SJSA1 (cell line): ENCODE data around the gene CPT1C. TPM values are rescaled to one million over a fixed set of nuclear protein-coding genes. Genes with fewer than 3 reads are reported as not detected.
"Not testable (repeated sequence)": the region's sequence is repeated elsewhere in the genome, so short reads cannot be mapped to it uniquely, and the experiment has no call there.

Experiments
- DNase-seq, 2 experiments: peaks; one replicate each; pipeline ENCODE4 v3.0.0-alpha.2; 2015 to 2020; ENCODE audit warnings: low spot score in 2 of 2, low read depth in 1 of 2
- H3K27ac ChIP-seq: fragments of 250-450 bp; sonication (Bioruptor Pico); 2 replicates; pipeline ENCODE4 v1.5.1; 2020; ENCODE audit warnings: mild to moderate bottlenecking, moderate library complexity
- H3K27me3 ChIP-seq: fragments of 250-450 bp; sonication (Bioruptor Pico); replicated peaks from 2 replicates; pipeline ENCODE4 v1.5.1; 2020; ENCODE audit warnings: mild to moderate bottlenecking, moderate library complexity
- H3K36me3 ChIP-seq: fragments of 250-450 bp; sonication (Bioruptor Pico); 2 replicates; pipeline ENCODE4 v1.5.1; 2020; ENCODE audit warnings: mild to moderate bottlenecking
- H3K4me1 ChIP-seq: fragments of 250-450 bp; sonication (Bioruptor Pico); replicated peaks from 2 replicates; pipeline ENCODE4 v1.6.1; 2021; ENCODE audit warnings: mild to moderate bottlenecking
- H3K4me3 ChIP-seq: fragments of 250-450 bp; sonication (Bioruptor Pico); 2 replicates; pipeline ENCODE4 v1.5.1; 2020; ENCODE audit warnings: mild to moderate bottlenecking
- H3K9me3 ChIP-seq: fragments of 250-450 bp; sonication (Bioruptor Pico); replicated peaks from 2 replicates; pipeline ENCODE4 v1.5.1; 2020; ENCODE audit warnings: mild to moderate bottlenecking
- total RNA-seq: library from RNA; depleted of rRNA; stranded (reverse); fragments of >200 nt; shearing (Covaris generic); gene quantifications from 2 replicates; pipeline ENCODE4 v1.2.3, GENCODE V29; 2014

CPT1C gene
- total RNA-seq, 1 experiment from 2014 or later, result 0.05 TPM

DNA sequence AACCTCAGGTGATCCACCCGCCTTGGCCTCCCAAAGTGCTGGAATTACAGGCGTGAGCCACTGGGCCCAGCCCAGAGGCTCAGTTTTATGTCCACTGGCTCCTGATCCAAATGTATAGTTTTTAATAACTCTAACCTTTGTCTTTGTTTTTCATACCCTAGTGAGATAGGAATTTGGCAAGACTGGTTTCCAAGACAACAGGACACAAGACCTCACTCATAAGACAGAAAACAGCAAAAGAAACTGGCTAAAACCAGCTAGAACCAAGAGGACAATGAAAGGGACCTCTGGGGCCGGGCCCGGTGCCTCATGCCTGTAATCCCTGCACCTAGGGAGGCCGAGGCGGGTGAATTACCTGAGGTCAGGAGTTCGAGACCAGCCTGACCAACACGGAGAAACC, 27.6 kb downstream of the CPT1C start:
- Histone ChIP-seq H3K4me1 (peaks cover 4% of the 10 kb centered on the region; the same call in 1 of the 2 replicates), H3K9me3 (0 out of 2 replicates have a peak, but pooled peaks cover 2% of the 10 kb centered on the region), H3K27ac (no peak overlapping the region), H3K4me3 (no peak overlapping the region), H3K27me3 (no peaks in the 10 kb centered on the region), H3K36me3 (no peaks in the 10 kb centered on the region)
- DNase-seq, result no peak

DNA sequence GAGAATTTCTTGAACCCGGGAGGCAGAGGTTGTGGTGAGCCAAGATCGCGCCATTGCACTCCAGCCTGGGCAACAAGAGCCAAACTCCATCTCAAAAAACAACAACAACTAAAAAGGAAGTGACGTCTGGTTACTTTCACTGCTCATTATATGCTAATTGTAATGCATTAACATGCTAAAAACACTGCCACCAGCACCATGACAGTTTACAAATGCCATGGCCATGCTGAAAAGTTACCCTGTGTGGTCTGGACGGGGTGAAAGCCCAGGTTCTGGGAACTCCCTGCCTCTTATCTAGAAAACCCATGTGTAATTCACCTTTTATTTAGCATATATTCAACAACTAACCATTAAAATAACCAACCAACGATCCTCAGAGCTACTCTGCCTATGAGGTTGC, 28.1 kb downstream of the CPT1C start:
- 0 out of 2 replicates have a peak, but pooled peaks cover 2% of the 10 kb centered on the region for H3K9me3 ChIP-seq
- no peak overlapping the region for H3K4me3 ChIP-seq
- H3K27me3 ChIP-seq, result no peaks in the 10 kb centered on the region
- no peaks in the 10 kb centered on the region for H3K36me3 ChIP-seq
- peaks cover 7% of the 10 kb centered on the region; the same call in 1 of the 2 replicates for H3K4me1 ChIP-seq
- DNase-seq, result no peak
- H3K27ac ChIP-seq, result no peak overlapping the region

DNA sequence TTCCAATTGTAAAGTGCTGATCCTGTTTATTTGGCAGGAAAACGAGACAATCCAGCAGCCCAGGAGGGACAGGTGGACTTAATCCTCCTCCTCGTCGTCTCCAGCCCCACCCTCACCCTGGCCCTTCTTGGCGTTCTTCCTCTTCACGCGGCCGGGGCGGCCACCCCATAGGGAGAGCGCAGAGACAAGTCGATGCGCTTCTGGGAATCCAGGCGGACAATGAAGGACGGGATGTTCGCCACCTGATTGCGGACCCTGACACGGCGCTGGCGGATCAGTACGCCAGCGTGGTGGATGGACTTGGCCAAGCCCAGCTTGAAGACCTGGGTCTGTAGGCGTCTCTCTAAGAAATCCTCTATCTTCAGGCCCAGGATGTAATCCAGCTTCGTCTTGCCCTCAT, 28.5 kb downstream of the CPT1C start:
- H3K27me3 ChIP-seq, H3K4me1 ChIP-seq, H3K27ac ChIP-seq, H3K9me3 ChIP-seq, H3K4me3 ChIP-seq, H3K36me3 ChIP-seq, DNase-seq: not testable (repeated sequence)

DNA sequence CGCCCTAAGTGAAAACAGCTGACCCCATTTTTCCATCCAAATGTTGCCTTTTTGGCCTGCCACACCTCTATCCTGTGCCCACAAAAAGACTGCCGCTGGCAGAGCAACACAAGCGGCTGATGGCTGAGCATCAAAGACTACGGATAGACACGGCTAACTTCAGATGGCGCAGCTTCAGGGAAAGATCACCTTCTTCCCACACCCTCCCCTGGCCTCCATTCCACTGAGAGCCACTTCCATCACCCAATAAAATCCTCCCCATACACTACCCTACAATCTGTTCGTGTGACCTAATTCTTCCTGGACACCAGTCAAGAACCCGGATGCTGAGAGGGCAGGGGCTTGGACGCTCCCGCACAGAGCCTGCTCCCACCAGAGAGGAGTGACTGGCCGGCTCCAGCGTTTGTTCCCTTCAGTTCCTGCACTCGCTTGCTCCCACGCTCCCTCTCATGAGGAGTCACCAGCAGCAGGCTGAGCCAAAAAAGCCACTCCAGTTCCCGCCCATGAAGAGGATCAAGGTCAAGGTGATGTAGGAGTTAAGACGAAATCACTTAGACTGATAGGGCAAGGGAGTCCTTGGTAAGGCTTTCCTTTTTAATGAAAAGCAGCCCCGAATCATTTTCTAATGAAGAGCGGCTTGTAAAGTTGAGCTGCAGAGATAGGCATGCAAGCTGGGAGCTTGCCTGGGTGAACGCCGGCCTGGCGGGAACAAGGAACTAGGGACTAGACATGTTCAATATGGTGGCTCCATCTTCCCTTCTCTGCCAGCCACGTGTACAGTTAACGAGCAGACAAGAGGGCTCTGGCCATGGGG, 36.5 kb downstream of the CPT1C start:
- Histone ChIP-seq H3K4me1 (peaks cover 7% of the 10 kb centered on the region), H3K4me3 (no peak overlapping the region), H3K36me3 (no peaks in the 10 kb centered on the region), H3K27ac (no peak overlapping the region), H3K27me3 (no peaks in the 10 kb centered on the region), H3K9me3 (no peaks in the 10 kb centered on the region)
- DNase-seq, result no peak

DNA sequence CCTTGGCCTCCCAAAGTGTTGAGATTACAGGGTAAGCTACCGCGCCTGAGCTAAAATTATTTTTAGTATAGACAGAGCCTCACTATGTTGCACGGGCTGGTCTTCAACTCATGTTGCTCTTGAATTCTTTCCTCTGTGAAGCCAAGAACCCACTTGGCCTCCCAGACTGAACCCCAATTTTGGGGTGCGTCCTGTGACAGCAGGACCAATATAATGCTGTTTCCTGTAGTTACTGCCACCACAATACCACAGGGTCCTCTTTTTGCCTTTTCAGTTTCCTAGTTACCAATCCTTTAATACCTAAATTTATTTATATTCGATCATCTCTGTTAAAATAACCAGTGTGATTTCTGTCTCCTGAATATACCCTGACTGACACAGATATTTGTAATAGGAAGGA, 39.2 kb downstream of the CPT1C start:
- no peaks in the 10 kb centered on the region for H3K36me3 ChIP-seq
- H3K27me3 ChIP-seq, result no peaks in the 10 kb centered on the region
- no peak overlapping the region for H3K27ac ChIP-seq
- H3K4me1 ChIP-seq, result no peaks in the 10 kb centered on the region
- DNase-seq, result no peak
- H3K9me3 ChIP-seq, result 0 out of 2 replicates have a peak, but pooled peaks cover 4% of the 10 kb centered on the region
- H3K4me3 ChIP-seq, result no peak overlapping the region

DNA sequence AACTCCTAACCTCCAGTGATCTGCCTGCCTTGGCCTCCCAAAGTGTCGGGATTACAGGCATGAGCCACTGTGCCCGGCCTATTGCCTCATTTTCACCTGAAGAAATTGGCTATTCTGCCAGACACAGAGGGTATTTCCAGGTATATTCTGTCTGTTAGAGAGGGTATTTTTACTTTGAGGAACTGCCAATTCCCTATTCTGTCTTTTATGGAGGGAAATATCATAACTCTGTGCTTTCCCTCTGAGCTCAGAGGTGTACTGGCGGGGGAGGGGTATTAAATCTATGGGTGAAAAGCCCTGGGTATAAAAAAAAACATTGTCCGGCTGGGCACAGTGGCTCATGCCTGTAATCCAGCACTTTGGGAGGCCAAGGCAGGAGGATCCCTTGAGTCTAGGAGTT, 47.4 kb downstream of the CPT1C start:
- H3K27me3 ChIP-seq, result no peaks in the 10 kb centered on the region
- no peaks in the 10 kb centered on the region for H3K36me3 ChIP-seq
- no peaks in the 10 kb centered on the region for H3K9me3 ChIP-seq
- no peak for DNase-seq
- no peak overlapping the region for H3K4me3 ChIP-seq
- H3K27ac ChIP-seq, result no peak overlapping the region
- H3K4me1 ChIP-seq, result no peaks in the 10 kb centered on the region

DNA sequence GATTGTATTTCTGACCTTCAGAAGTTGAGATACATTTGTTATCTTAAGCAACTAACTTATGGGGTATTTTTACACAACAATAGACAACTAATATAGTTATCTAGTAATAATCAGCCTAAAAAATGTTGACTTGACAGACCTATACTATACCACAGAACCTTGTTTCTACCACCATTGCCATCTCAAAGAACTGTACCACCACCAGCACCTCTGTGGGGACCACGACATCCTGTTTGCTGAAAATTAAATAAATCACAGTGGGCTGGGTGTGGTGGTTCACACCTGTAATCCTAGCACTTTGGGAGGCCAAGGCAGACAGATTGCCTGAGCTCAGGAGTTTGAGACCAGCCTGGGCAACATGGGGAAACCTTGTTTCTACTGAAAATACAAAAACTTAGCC, 48.2 kb downstream of the CPT1C start:
- no peak overlapping the region for H3K4me3 ChIP-seq
- H3K27me3 ChIP-seq, result no peaks in the 10 kb centered on the region
- H3K36me3 ChIP-seq, result no peaks in the 10 kb centered on the region
- H3K4me1 ChIP-seq, result no peaks in the 10 kb centered on the region
- no peak for DNase-seq
- no peaks in the 10 kb centered on the region for H3K9me3 ChIP-seq
- no peak overlapping the region for H3K27ac ChIP-seq

DNA sequence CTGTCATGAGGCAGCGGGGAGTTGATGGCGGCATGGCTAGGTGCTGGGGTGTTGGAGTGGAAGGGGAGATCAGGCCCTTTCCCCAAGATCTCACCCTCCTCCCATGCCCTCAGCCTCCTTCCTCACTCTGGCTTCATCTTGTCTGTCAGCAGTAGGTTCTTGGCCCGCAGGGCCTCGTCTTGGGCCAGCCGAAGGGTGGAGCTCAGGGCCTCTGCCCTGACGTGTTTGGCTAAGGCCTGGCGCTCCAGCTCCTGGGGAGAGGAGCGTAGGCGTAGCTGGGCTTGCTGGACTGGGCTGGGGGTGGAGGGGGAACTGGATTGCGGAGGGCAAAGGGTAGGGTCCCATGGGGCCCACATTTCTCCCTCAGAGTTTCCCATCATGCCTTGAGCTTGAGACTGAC, 49.0 kb downstream of the CPT1C start:
- no peak overlapping the region for H3K27ac ChIP-seq
- H3K9me3 ChIP-seq, result no peaks in the 10 kb centered on the region
- no peak for DNase-seq
- H3K27me3 ChIP-seq, result no peaks in the 10 kb centered on the region
- H3K4me3 ChIP-seq, result no peak overlapping the region
- no peaks in the 10 kb centered on the region for H3K4me1 ChIP-seq
- H3K36me3 ChIP-seq, result no peaks in the 10 kb centered on the region

DNA sequence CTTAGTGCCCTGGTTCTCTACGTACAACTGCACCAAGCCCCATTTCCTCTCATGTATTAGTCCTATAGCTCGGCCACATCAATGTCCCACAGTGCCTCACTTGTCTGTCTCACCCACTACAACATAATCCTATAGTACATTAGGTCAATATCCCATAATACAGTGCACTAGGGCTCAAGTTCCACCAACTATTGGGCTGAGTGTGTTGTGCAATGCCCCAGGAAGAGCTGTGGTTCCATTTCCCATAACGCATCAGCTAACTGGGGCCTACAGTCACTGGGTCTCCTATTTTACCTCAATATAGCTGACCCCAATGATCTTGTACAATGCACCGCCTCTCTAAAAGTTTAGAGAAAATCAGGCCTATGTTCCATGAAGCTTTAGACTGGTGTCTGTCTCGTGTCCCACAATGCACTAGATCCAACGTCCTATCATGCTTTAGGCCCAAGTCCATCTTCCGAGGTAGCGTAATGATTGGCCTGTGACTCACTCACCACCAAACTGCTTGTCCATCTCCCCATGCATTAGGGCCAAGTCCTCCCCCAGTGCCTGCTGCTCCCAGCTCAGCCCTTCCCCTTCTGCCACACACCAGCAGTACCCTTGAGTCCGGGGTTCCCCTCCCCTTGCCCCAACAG, 50.4 kb downstream of the CPT1C start:
- H3K4me1 ChIP-seq, result no peaks in the 10 kb centered on the region
- no peaks in the 10 kb centered on the region for H3K36me3 ChIP-seq
- H3K4me3 ChIP-seq, result no peak overlapping the region
- no peak overlapping the region for H3K27ac ChIP-seq
- H3K27me3 ChIP-seq, result no peaks in the 10 kb centered on the region
- DNase-seq, result no peak
- no peaks in the 10 kb centered on the region for H3K9me3 ChIP-seq

DNA sequence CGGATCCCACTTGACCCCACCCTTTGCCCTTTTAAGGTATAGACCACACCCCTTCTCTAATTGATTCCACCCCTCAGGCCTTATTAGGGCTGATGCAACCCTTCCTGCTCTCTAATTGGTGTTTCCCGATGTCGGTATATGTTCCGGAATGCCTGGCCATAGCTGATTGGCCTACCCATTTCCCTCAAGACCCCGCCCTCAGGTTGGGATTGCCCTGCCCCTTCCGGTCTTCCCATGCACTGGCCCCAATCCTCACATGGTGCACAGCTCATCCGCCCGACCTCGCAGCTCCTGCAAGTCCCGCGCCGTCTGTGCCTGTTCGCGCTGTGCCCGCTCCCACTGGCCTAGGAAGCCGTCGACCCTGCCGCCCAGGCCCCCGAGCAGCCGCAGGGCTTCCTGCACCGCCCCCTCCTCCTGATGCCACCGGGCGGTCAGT, 54.0 kb downstream of the CPT1C start:
- Histone ChIP-seq H3K36me3 (no peaks in the 10 kb centered on the region), H3K4me1 (peaks cover 8% of the 10 kb centered on the region)
- DNase-seq, result no peak

DNA sequence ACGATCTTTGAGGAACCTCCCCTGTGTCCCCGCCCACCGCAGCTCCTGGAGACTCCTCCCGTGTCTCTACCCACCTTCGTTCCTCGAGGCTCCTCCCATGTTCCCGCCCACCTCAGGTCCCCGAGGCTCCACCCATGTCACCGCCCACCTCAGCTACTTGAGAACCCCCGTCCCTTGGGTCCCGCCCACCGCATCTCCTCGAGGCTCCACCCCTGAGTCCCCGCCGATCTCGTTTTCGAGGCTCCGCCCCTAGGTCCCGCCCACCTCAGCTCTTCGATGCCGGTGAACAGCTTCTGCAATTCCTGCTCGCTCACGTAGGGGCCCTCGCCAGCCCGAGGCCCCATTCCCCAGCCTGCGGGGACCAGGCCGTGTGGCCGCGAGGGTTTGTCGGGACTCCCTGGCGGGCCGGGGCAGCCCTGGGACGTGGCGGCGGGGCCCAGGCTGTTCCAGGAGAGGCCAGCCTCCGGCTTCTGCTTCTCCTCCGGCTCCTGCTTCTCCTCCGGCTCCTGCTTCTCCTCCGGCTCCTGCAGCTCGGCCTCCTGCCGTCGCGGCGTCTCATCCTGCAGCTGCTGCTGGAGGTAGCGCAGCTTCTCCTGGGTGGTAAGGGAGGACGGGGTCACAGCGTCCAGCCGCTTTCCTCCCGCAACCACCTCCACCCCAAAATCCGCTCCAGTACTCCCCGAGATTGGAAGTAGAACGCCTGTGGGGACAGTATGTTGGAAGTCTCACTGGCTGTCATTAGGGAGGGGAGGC, 55.5 kb downstream of the CPT1C start:
- peaks cover 20% of the 10 kb centered on the region for H3K4me1 ChIP-seq
- no peak overlapping the region for H3K4me3 ChIP-seq
- H3K9me3 ChIP-seq, result no peaks in the 10 kb centered on the region
- H3K36me3 ChIP-seq, result no peaks in the 10 kb centered on the region
- H3K27ac ChIP-seq, result no peak overlapping the region
- no peaks in the 10 kb centered on the region for H3K27me3 ChIP-seq
- DNase-seq, result no peak

More for the DNA sequence above, 54.0 kb downstream of the CPT1C start:
- H3K9me3 ChIP-seq, result no peaks in the 10 kb centered on the region
- H3K27ac ChIP-seq, result no peak overlapping the region
- H3K4me3 ChIP-seq, result no peak overlapping the region
- no peaks in the 10 kb centered on the region for H3K27me3 ChIP-seq

DNA sequence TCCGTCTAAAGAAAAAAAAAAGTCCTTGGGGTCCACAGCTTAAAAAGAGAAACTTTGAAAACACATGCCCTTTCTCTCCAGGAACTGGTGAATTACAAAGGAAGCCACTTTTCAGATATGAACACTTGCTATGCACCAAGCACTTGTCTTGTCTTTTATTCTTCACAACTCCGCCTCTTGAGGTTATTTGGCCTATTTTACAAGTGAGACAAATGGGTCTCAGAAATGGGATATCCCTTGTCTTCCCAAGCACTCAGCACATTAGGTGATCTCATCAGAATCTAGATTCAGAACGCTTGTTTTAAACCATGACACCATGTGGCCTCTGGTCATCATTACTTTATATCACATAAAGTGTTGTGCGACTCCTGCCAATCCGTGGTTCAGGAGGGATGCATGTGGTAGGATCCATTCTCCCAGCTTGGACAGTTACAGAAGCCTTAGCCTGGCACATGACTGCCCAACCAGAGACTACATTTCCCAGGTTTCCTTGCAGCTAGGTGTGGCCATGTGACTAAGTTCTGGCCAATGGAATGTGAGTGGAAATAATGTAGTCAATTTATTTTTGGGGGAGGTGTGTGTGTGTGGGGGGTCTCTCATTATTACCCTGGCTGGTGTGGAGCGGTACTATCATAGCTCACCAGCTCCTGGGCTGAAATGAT, 58.3 kb downstream of the CPT1C start:
- H3K36me3 ChIP-seq, result no peaks in the 10 kb centered on the region
- H3K4me3 ChIP-seq, result no peak overlapping the region
- DNase-seq, result peak in 1 of 2 experiments; percentile 20

DNA sequence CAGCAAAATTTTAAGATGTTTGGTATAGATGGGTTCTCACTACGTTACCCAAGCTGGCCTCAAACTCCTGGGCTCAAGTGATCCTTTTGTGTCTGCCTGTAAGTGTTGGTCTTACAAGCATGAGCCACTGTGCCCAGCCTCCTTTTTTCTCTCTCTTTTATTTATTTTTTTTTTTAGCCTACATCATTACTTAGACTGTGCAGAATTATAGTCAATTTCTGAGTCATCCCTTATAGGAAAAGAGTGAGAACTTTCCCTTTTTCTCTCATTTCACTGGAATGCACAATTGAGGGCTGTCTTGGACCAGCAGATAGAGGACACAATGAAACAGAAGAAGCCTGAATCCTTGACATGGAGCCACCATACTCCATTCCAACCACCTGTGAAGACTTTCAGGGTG, 58.9 kb downstream of the CPT1C start:
- H3K4me3 ChIP-seq, result no peak overlapping the region
- H3K9me3 ChIP-seq, result peaks cover 5% of the 10 kb centered on the region
- no peak overlapping the region for H3K27ac ChIP-seq
- H3K4me1 ChIP-seq, result peaks cover 23% of the 10 kb centered on the region
- no peaks in the 10 kb centered on the region for H3K27me3 ChIP-seq
- H3K36me3 ChIP-seq, result no peaks in the 10 kb centered on the region
- DNase-seq, result peak in 1 of 2 experiments; percentile 42

More for the DNA sequence above, 58.3 kb downstream of the CPT1C start:
- Histone ChIP-seq H3K27me3 (no peaks in the 10 kb centered on the region), H3K9me3 (peaks cover 5% of the 10 kb centered on the region), H3K4me1 (peaks cover 23% of the 10 kb centered on the region), H3K27ac (no peak overlapping the region)
